ENCODE results near the gene FAAP100. TPM values are rescaled to one million over a fixed set of nuclear protein-coding genes. Genes with fewer than 3 reads are reported as not detected.
A peak's percentile ranks its signal among the peaks of the same experiment; 100 is the strongest.

The FAAP100 gene
- total RNA-seq, 1 experiment from 2014 or later, result 34.0 TPM

- POLR2A ChIA-PET (ENCODE audit: unreplicated experiment), result no interaction called here
- CTCF ChIA-PET, result no interaction called here
- BruUV-seq (replicated peaks), result no TSS peak
- H3F3A ChIP-seq (ENCODE audit: insufficient read depth, low read depth), result no peaks in the 10 kb centered on the region
- peaks cover 8% of the 10 kb centered on the region; the same call in 1 of the 2 replicates for H3K27me3 ChIP-seq (ENCODE audit: insufficient read depth, low read depth)
- no peaks in the 10 kb centered on the region for H4K20me1 ChIP-seq (ENCODE audit: insufficient read depth)
- no peak overlapping the region for H3K4me2 ChIP-seq
- no peak overlapping the region for H3K4me3 ChIP-seq
- no peak overlapping the region for H2AFZ ChIP-seq
- TF ChIP-seq EZH2 (IDR thresholded peaks at IDR 0.05; ENCODE audit: low read depth) (no peak), CTCF (conservative IDR thresholded peaks at IDR 0.05) (no peak)
- no peaks in the 10 kb centered on the region for H3K79me2 ChIP-seq (ENCODE audit: low read depth)
- no peaks in the 10 kb centered on the region for H3K4me1 ChIP-seq (replicated peaks; ENCODE audit: insufficient read depth)
- H3K9me2 ChIP-seq (ENCODE audit: insufficient read depth), result no peaks in the 10 kb centered on the region
- DNase-seq, result no peak
- no peaks in the 10 kb centered on the region for H3K9me3 ChIP-seq (ENCODE audit: insufficient read depth, low read depth)
- H3K36me3 ChIP-seq (ENCODE audit: low read depth), result no peaks in the 10 kb centered on the region
- no peak overlapping the region for H3K27ac ChIP-seq
- intact Hi-C loops (cut with micrococcal nuclease; ENCODE audit: unreplicated experiment), result no loop called here
Observed at GRCh38 chr17:81529437-81529803, 22.7 kb downstream of the FAAP100 start.

- H3K27ac ChIP-seq, result no peak overlapping the region
- no peak overlapping the region for H3K4me2 ChIP-seq
- no TSS peak for BruUV-seq (replicated peaks)
- H3K4me1 ChIP-seq (replicated peaks; ENCODE audit: insufficient read depth), result no peaks in the 10 kb centered on the region
- peak in 1 of 2 experiments; percentile 12 for DNase-seq
- TF ChIP-seq CTCF (conservative IDR thresholded peaks at IDR 0.05), result no peak
- no peak for TF ChIP-seq EZH2 (IDR thresholded peaks at IDR 0.05; ENCODE audit: low read depth)
- H3K27me3 ChIP-seq (ENCODE audit: insufficient read depth, low read depth), result peaks cover 8% of the 10 kb centered on the region; the same call in 1 of the 2 replicates
- H3K9me2 ChIP-seq (ENCODE audit: insufficient read depth), result no peaks in the 10 kb centered on the region
- H2AFZ ChIP-seq, result no peak overlapping the region
- no peak overlapping the region for H3K4me3 ChIP-seq
- no peaks in the 10 kb centered on the region for H3K79me2 ChIP-seq (ENCODE audit: low read depth)
- CTCF ChIA-PET, result no interaction called here
- no peaks in the 10 kb centered on the region for H3K9me3 ChIP-seq (ENCODE audit: insufficient read depth, low read depth)
- no peaks in the 10 kb centered on the region for H4K20me1 ChIP-seq (ENCODE audit: insufficient read depth)
- POLR2A ChIA-PET (ENCODE audit: unreplicated experiment), result interaction anchor here (0.6 to 1.5 kb wide), 2 partner anchors 10 to 331 kb away, joined by 3 to 5 read pairs; no protein-coding TSS in a partner anchor
- intact Hi-C loops (cut with micrococcal nuclease; ENCODE audit: unreplicated experiment), result no loop called here
- H3K36me3 ChIP-seq (ENCODE audit: low read depth), result no peaks in the 10 kb centered on the region
- H3F3A ChIP-seq (ENCODE audit: insufficient read depth, low read depth), result no peaks in the 10 kb centered on the region
Observed at GRCh38 chr17:81528651-81529436, 23.3 kb downstream of the FAAP100 start.

- no TSS peak for BruUV-seq (replicated peaks)
- no peaks in the 10 kb centered on the region for H3K9me2 ChIP-seq (ENCODE audit: insufficient read depth)
- no peaks in the 10 kb centered on the region for H4K20me1 ChIP-seq (ENCODE audit: insufficient read depth)
- TF ChIP-seq EZH2 (IDR thresholded peaks at IDR 0.05; ENCODE audit: low read depth), result no peak
- no peak for TF ChIP-seq CTCF (conservative IDR thresholded peaks at IDR 0.05)
- H3K4me1 ChIP-seq (replicated peaks; ENCODE audit: insufficient read depth), result no peaks in the 10 kb centered on the region
- H3K4me3 ChIP-seq, result no peak overlapping the region
- no peak for DNase-seq
- no peaks in the 10 kb centered on the region for H3K9me3 ChIP-seq (ENCODE audit: insufficient read depth, low read depth)
- intact Hi-C loops (cut with micrococcal nuclease; ENCODE audit: unreplicated experiment), result no loop called here
- H2AFZ ChIP-seq, result no peak overlapping the region
- no peaks in the 10 kb centered on the region for H3K79me2 ChIP-seq (ENCODE audit: low read depth)
- H3K27ac ChIP-seq, result no peak overlapping the region
- H3K36me3 ChIP-seq (ENCODE audit: low read depth), result no peaks in the 10 kb centered on the region
- H3K4me2 ChIP-seq, result no peak overlapping the region
- H3K27me3 ChIP-seq (ENCODE audit: insufficient read depth, low read depth), result peaks cover 8% of the 10 kb centered on the region; the same call in 1 of the 2 replicates
- ChIA-PET POLR2A (ENCODE audit: unreplicated experiment) (interaction anchor here (0.6 to 1.5 kb wide), 3 partner anchors 10 to 331 kb away, joined by 3 to 5 read pairs (median 4); no protein-coding TSS in a partner anchor), CTCF (no interaction called here)
- H3F3A ChIP-seq (ENCODE audit: insufficient read depth, low read depth), result no peaks in the 10 kb centered on the region
Observed at GRCh38 chr17:81528384-81528650, 23.8 kb downstream of the FAAP100 start.
